H9 (cell line): ENCODE data around the gene KCTD5. TPM values are rescaled to one million over a fixed set of nuclear protein-coding genes. Genes with fewer than 3 reads are reported as not detected.

Source experiments
- DNase-seq: peaks from one replicate; pipeline ENCODE4 v3.0.0-alpha.2; 2017
- H2AFZ ChIP-seq: one replicate; pipeline ENCODE4 v1.6.1; 2013; ENCODE audit warnings: mild to moderate bottlenecking, low read length, control low read depth, moderate library complexity
- H2AK5ac ChIP-seq: 2 replicates; pipeline ENCODE4 v1.6.1; 2013; ENCODE audit warnings: low read length, control low read depth, mixed read lengths; ENCODE audit not compliant: insufficient read length
- H2BK120ac ChIP-seq: one replicate; pipeline ENCODE4 v1.6.1; 2013; ENCODE audit warnings: low read depth, mild to moderate bottlenecking, low read length, control low read depth, inconsistent platforms; ENCODE audit not compliant: poor library complexity, severe bottlenecking
- H2BK12ac ChIP-seq: 2 replicates; pipeline ENCODE4 v1.6.1; 2013; ENCODE audit warnings: low read length, control low read depth, mixed read lengths, low read depth; ENCODE audit not compliant: insufficient read length
- H2BK15ac ChIP-seq: 2 replicates; pipeline ENCODE4 v1.6.1; 2013; ENCODE audit warnings: low read depth, low read length, control low read depth
- H2BK20ac ChIP-seq: one replicate; pipeline ENCODE4 v1.6.1; 2013; ENCODE audit warnings: low read depth, mild to moderate bottlenecking, low read length, control low read depth, inconsistent platforms; ENCODE audit not compliant: poor library complexity, severe bottlenecking
- H2BK5ac ChIP-seq: 2 replicates; pipeline ENCODE4 v1.6.1; 2013; ENCODE audit warnings: low read length, control low read depth, mixed read lengths; ENCODE audit not compliant: insufficient read length
- H3K14ac ChIP-seq: 2 replicates; pipeline ENCODE4 v1.6.1; 2013; ENCODE audit warnings: low read length, control low read depth; ENCODE audit not compliant: insufficient read depth
- H3K18ac ChIP-seq: 2 replicates; pipeline ENCODE4 v1.6.1; 2013; ENCODE audit warnings: low read depth, mild to moderate bottlenecking, mixed read lengths, low read length, control low read depth; ENCODE audit not compliant: insufficient read length
- H3K23ac ChIP-seq: 2 replicates; pipeline ENCODE4 v1.6.1; 2013; ENCODE audit warnings: low read length, control low read depth, mixed read lengths, low read depth; ENCODE audit not compliant: insufficient read length
- H3K23me2 ChIP-seq: 2 replicates; pipeline ENCODE4 v1.6.1; 2013; ENCODE audit warnings: low read depth, mild to moderate bottlenecking, mixed read lengths, low read length, control low read depth; ENCODE audit not compliant: insufficient read length, poor library complexity, severe bottlenecking
- H3K27ac ChIP-seq: 2 replicates; pipeline ENCODE4 v1.5.1; 2013; ENCODE audit warnings: low read length, control low read depth, mixed read lengths, low read depth; ENCODE audit not compliant: insufficient read length
- H3K27me3 ChIP-seq: 2 replicates; pipeline ENCODE4 v1.6.1; 2013; ENCODE audit warnings: low read length, control low read depth, inconsistent platforms; ENCODE audit not compliant: insufficient read depth
- H3K4ac ChIP-seq: 2 replicates; pipeline ENCODE4 v1.6.1; 2013; ENCODE audit warnings: low read depth, mild to moderate bottlenecking, control low read depth, inconsistent platforms, low read length, moderate library complexity
- H3K4me1 ChIP-seq: 2 replicates; pipeline ENCODE4 v1.6.1; 2013; ENCODE audit warnings: low read length, control low read depth, inconsistent platforms; ENCODE audit not compliant: insufficient read depth
- H3K4me2 ChIP-seq: 2 replicates; pipeline ENCODE4 v1.6.1; 2013; ENCODE audit warnings: low read length, control low read depth, mixed read lengths; ENCODE audit not compliant: insufficient read length, insufficient read depth
- H3K56ac ChIP-seq: 2 replicates; pipeline ENCODE4 v1.6.1; 2013; ENCODE audit warnings: low read depth, mild to moderate bottlenecking, mixed read lengths, low read length, control low read depth; ENCODE audit not compliant: insufficient read length
- H3K79me1 ChIP-seq: 2 replicates; pipeline ENCODE4 v1.6.1; 2013; ENCODE audit warnings: low read depth, mild to moderate bottlenecking, moderate library complexity, low read length, control low read depth, inconsistent platforms; ENCODE audit not compliant: insufficient read depth, poor library complexity, severe bottlenecking
- H3K79me2 ChIP-seq: 2 replicates; pipeline ENCODE4 v1.6.1; 2013; ENCODE audit warnings: low read length, control low read depth, inconsistent platforms; ENCODE audit not compliant: insufficient read depth
- H3K9ac ChIP-seq: 2 replicates; pipeline ENCODE4 v1.6.1; 2013; ENCODE audit warnings: low read length, control low read depth, mixed read lengths; ENCODE audit not compliant: insufficient read length; ENCODE audit errors: extremely low read depth
- H3K9me3 ChIP-seq: one replicate; pipeline ENCODE4 v1.6.1; 2013; ENCODE audit warnings: low read depth, low read length, inconsistent platforms; ENCODE audit not compliant: control insufficient read depth
- H3T11ph ChIP-seq: one replicate; pipeline ENCODE4 v1.6.1; 2013; ENCODE audit warnings: mild to moderate bottlenecking, low read length, control low read depth, inconsistent platforms
- H4K20me1 ChIP-seq: one replicate; pipeline ENCODE4 v1.6.1; 2013; ENCODE audit not compliant: control insufficient read depth, insufficient read length, insufficient read depth
- H4K5ac ChIP-seq: 2 replicates; pipeline ENCODE4 v1.6.1; 2013; ENCODE audit warnings: low read depth, mild to moderate bottlenecking, mixed read lengths, low read length, control low read depth; ENCODE audit not compliant: insufficient read length
- H4K8ac ChIP-seq: replicated peaks from 2 replicates; pipeline ENCODE4 v1.6.1; 2013; ENCODE audit warnings: low read length, control low read depth, mixed read lengths, low read depth; ENCODE audit not compliant: insufficient read length
- H4K91ac ChIP-seq: 2 replicates; pipeline ENCODE4 v1.6.1; 2013; ENCODE audit warnings: low read depth, mild to moderate bottlenecking, moderate library complexity, mixed read lengths, low read length, control low read depth; ENCODE audit not compliant: insufficient read length
- H3K27ac Mint-ChIP-seq, 3 experiments: 2 replicates in 2 of 3; 3 replicates in 1 of 3; pipeline ENCODE4 v1.8.0; 2020 to 2021; ENCODE audit warnings: mixed read lengths in 3 of 3, mild to moderate bottlenecking in 1 of 3, moderate library complexity in 1 of 3
- H3K27me3 Mint-ChIP-seq: 2 replicates; pipeline ENCODE4 v1.8.0; 2021; ENCODE audit warnings: low read depth, mild to moderate bottlenecking, moderate library complexity, mixed read lengths
- H3K36me3 Mint-ChIP-seq, 3 experiments: 2 replicates in 2 of 3; 3 replicates in 1 of 3; pipeline ENCODE4 v1.8.0; 2020 to 2021; ENCODE audit warnings: low read depth in 3 of 3, mixed read lengths in 3 of 3; ENCODE audit not compliant: insufficient read depth in 1 of 3
- H3K4me1 Mint-ChIP-seq, 2 experiments: 2 replicates each; pipeline ENCODE4 v1.8.0; 2020; ENCODE audit warnings: mixed read lengths in 2 of 2
- H3K4me3 Mint-ChIP-seq, 2 experiments: 2 replicates in 1 of 2; 3 replicates in 1 of 2; pipeline ENCODE4 v1.8.0; 2020 to 2021; ENCODE audit warnings: mild to moderate bottlenecking in 2 of 2, mixed read lengths in 2 of 2, moderate library complexity in 1 of 2
- H3K9me3 Mint-ChIP-seq, 2 experiments: 2 replicates in 1 of 2; 3 replicates in 1 of 2; pipeline ENCODE4 v1.8.0; 2020; ENCODE audit warnings: mild to moderate bottlenecking in 2 of 2, mixed read lengths in 2 of 2, moderate library complexity in 1 of 2
- WGBS: extraction: QIAGEN DNeasy Blood & Tissue Kit; methylation state at CpG from one replicate; pipeline ENCODE4 v1.1.7; 2013; ENCODE audit warnings: missing lambda C conversion rate, low lambda C conversion rate, mixed read lengths; ENCODE audit not compliant: insufficient read length; ENCODE audit errors: extremely low coverage; 5-methylcytosine and 5-hydroxymethylcytosine counted together
- total RNA-seq: library from RNA; stranded (reverse); gene quantifications from 2 replicates; pipeline ENCODE4 v1.2.1, GENCODE V29; 2021
- TF ChIP-seq, protein P1 (sequence below): fragments of 200-600 bp; sonication (generic); conservative IDR thresholded peaks from 3 replicates; pipeline ENCODE4 v1.8.0; 2021; ENCODE audit warnings: antibody characterized with exemption, mild to moderate bottlenecking

Gene KCTD5
- total RNA-seq, 1 experiment from 2014 or later, result 39.9 TPM

DNA sequence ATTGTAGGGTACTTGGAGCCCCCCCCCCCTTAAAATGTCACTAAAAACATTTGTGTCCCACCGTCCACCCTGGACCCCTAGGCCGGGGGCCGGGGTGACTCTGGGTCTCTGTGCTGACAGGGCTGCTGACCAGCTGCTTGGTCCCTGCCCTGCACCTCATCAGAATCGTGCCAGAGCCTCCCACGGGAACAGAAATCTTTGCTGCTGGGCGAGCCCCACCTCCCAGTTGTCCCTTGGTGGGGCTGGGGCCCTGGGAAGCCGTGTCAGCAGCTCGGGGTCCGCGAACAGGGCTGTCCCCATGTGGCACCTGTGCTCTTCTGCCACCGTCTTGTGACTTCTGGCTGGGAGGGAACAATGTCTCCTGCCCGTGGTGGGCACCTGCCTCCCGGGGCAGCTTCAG, 18.5 kb downstream of the KCTD5 start:
- DNase-seq, result no peak
- no peak overlapping the region for H4K91ac ChIP-seq
- H3K79me1 ChIP-seq, result no peaks in the 10 kb centered on the region
- no peaks in the 10 kb centered on the region for H4K20me1 ChIP-seq
- H3K9ac ChIP-seq, result no peak overlapping the region
- no peak overlapping the region for H2BK120ac ChIP-seq
- no peak overlapping the region for H3K27ac Mint-ChIP-seq
- no peak overlapping the region for H3K4me2 ChIP-seq
- no peaks in the 10 kb centered on the region for H3K9me3 Mint-ChIP-seq
- TF ChIP-seq, protein P1, sequence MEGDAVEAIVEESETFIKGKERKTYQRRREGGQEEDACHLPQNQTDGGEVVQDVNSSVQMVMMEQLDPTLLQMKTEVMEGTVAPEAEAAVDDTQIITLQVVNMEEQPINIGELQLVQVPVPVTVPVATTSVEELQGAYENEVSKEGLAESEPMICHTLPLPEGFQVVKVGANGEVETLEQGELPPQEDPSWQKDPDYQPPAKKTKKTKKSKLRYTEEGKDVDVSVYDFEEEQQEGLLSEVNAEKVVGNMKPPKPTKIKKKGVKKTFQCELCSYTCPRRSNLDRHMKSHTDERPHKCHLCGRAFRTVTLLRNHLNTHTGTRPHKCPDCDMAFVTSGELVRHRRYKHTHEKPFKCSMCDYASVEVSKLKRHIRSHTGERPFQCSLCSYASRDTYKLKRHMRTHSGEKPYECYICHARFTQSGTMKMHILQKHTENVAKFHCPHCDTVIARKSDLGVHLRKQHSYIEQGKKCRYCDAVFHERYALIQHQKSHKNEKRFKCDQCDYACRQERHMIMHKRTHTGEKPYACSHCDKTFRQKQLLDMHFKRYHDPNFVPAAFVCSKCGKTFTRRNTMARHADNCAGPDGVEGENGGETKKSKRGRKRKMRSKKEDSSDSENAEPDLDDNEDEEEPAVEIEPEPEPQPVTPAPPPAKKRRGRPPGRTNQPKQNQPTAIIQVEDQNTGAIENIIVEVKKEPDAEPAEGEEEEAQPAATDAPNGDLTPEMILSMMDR, result no peak
- no peak overlapping the region for H3K4me3 Mint-ChIP-seq
- H3T11ph ChIP-seq, result no peak overlapping the region
- no peak overlapping the region for H4K8ac ChIP-seq
- H3K23ac ChIP-seq, result no peak overlapping the region
- H3K18ac ChIP-seq, result no peak overlapping the region
- H2AK5ac ChIP-seq, result no peak overlapping the region
- H2AFZ ChIP-seq, result no peak overlapping the region
- H3K79me2 ChIP-seq, result no peaks in the 10 kb centered on the region
- H2BK12ac ChIP-seq, result no peak overlapping the region
- no peak overlapping the region for H3K4ac ChIP-seq
- no peaks in the 10 kb centered on the region for H3K4me1 Mint-ChIP-seq
- no peak overlapping the region for H3K27ac ChIP-seq
- no peak overlapping the region for H3K14ac ChIP-seq
- H4K5ac ChIP-seq, result no peak overlapping the region
- WGBS, result no CpG with 5 or more reads among the region's 13 CpGs
- H3K9me3 ChIP-seq, result no peaks in the 10 kb centered on the region
- no peaks in the 10 kb centered on the region for H3K27me3 ChIP-seq
- H3K23me2 ChIP-seq, result no peaks in the 10 kb centered on the region
- H2BK20ac ChIP-seq, result no peak overlapping the region
- H3K36me3 Mint-ChIP-seq, result peaks cover 7 to 26% (median 22%) of the 10 kb centered on the region in 3 experiments; a peak in 6 of 7 replicates
- no peak overlapping the region for H3K56ac ChIP-seq
- H3K27me3 Mint-ChIP-seq, result no peaks in the 10 kb centered on the region
- H3K4me1 ChIP-seq, result no peaks in the 10 kb centered on the region
- H2BK5ac ChIP-seq, result no peak overlapping the region
- H2BK15ac ChIP-seq, result no peak overlapping the region
